DMS114 treated with DMSO at 0.1 percent for 48 hours (cell line): ENCODE results near the gene CNPY2.
"Not testable (repeated sequence)": the region's sequence is repeated elsewhere in the genome, so short reads cannot be mapped to it uniquely, and the experiment has no call there.

Source experiments
- DNase-seq: peaks from one replicate; lab custom pipeline; 2025; ENCODE audit not compliant: unreplicated experiment; lab: John Stamatoyannopoulos, UW

CNPY2 gene

DNA sequence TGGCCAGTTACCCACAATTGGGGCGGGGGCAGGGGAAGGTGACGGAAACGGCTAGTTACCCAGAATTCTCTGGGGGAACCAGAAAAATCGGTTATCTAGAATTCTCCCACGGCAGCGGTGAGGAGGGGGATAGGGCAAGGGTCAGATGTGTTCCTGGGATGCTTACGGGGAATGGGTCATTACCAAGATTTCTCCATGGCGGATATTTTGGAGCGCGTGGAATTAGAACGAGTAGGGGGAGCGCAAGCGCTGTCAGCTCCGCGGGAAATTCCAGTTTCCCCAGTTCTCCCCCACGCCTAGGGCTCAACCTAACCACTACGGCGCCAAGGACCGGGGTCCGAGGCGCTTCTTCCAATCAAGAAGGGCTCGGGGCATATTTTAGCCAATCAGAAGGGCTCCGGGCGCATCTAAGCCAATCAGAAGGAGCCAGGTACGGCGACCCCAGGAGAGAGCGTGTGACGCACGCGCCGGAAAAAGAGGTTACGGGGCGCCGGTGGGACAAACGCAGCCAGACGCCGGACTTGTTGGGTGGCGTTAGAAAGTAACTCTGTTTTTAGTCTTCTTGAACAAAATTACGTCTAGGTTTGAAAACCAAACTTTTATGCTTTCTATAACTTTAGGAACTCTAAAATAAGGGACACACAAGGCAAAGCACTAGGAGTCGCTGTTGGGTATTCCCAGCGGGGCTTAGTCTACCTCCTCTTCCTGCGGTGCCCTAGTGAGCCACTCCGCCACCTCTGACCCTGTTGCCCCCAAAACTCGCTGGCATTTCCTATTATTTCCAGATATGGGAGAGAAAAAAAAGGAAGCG is 18.1 kb upstream of the CNPY2 start, which contains the start of gene PAN2:
TSS of gene PAN2 (minus strand) at position 322 of the 811 bp plus-strand sequence. CDS start 906 bp downstream, outside the sequence.
- DNase-seq, result peak; percentile 92

DNA sequence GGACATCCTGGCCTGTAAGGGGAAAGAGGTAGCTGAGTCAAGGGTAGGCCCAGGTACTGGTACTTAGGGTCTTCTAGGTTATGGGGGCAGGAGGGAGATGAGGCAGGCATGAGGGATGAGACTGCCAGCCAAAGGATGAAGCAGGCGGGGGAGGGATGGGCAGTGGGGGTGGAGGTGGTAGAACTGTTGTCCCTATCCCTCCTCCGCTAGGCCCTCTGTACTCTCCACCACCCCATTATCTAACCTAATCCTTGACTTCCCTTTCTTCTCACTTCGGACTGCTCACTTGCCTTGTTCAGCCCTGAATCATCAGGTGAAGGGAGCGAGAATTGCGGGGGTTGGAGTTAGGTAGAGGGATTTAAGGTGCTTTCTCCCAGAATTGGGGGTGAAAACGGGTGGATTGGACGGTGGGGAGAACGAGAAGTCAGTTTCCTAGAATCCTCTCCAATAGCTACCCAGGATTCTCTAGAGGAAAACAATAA is 17.4 kb upstream of the CNPY2 start:
- no peak for DNase-seq

DNA sequence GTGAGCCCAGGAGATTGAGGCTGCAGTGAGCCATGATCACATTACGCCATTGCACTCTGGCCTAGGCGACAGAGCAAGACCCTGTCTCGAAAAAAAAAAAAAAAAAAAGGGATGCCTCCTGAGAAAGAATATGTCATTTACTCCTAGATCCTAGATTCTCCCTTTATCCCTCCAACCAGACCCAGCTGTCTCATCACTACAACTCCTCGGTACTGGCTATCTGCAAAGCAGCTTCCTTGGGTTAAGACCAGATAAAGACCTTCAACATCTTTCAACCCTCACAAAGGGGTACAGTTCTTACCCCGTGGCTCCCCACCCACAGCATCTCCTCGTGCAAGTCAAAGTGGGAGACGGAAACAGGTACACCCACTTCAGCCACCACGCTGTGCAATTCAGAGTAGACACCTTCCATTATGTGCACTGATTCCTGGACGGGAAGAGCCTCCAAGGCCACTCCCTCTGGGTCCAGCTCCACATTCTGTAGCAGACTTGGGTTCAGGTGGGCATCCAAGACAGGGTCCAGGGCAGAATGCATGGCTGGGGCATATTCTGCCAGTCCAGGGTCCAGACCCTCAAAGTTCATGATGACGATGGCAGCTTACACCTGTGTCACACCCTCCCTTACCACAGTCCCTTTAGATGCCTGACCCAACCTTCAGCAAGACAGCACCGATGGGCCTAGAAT is 16.9 kb upstream of the CNPY2 start:
- DNase-seq, result no peak

DNA sequence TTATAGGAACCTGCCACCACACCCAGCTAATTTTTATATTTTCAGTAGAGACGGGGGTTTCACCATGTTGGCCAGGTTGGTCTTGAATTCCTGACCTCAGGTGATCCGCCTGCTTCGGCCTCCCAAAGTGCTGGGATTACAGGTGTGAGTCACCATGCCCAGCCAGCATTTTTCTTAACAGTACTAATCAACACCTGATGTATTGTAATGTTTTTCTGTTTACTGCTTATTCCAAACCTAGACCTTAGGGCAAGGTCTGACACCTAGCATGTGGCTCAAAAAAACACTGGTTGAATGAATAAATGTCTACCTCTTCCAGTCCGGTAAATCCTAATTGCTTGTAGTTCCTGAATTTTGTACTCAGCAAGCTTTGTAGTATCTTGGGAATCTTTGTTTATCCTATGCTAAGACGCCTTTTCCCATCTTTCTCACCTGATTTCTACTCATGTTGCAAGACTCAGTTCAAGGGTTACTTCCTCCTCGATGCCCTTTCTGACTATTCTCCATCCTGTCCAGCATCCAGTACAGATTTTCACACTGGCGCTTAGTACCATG is 15.2 kb upstream of the CNPY2 start:
- no peak for DNase-seq

DNA sequence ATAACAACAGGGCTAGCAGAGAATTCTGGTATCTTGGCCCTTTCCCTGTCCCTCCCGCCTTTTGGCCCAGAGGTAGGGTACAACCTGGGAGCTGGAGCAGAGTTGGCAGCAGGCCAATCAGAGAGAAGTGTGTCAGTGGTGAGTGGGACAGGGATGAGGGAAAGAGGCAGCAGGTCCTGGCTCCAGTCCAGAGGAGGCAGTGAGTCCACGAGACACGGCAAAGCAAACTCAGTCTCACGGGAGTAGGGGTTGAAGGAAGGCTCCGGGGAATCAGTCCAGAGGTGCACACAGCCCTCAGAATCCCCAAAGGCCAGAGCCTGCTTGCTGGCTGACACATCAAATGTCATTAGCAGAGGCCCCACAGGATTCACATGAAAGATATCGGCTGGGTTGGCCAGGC is 10.7 kb upstream of the CNPY2 start:
- DNase-seq, result no peak

DNA sequence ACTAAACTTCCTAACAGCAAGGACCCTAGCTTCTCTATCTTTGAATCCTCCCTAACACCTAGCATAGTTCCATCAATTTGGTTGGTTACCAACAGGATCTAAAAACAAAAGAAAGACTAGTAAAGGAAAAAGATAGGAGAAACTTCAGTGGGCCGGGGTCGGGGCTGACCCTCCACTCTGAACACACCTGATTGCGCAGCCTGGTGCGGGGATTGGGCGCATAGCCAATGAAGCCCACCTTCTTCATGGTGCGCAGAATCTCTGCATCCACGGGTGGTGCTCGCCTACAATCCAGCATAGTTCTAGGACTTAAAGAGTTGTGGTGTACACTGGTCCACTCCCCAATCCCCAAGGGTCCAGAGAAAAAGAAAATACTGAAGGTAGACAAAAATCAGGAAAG is 10.3 kb upstream of the CNPY2 start:
- no peak for DNase-seq

DNA sequence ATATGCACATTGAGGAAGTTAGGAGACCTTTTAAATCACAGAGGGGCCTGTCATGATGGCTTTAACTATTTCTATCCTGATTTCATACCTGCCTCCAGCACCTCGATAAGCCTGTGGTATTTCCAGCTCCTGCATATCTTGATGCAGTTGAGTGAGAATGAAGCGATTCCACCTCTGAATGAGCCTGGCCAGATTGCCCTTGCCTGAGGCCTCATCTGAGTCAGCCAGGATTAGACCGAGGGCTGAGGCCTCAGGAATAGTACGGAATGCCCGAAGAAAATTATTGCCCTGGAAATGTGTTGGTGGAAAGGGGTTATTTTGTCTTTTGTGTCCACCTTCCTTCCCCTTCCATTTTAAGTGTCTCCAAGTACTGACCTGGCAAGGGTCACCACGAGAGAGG is 8.4 kb upstream of the CNPY2 start:
- DNase-seq, result no peak

DNA sequence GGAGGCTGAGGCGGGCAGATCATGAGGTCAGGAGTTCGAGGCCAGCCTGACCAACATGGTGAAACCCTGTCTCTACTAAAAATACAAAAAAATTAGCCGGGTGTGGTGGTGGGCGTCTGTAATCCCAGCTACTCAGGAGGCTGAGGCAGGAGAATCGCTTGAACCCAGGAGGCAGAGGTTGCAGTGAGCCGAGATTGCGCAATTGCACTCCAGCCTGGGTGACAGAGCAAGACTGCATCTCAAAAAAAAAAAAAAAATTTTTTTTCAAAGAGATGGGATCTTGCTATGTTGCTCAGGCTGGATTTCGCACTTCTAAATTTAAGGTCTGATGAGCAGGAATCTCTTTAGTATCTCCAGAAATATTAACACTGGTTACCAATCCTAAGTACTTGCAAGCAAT is 5.8 kb upstream of the CNPY2 start:
- DNase-seq, result not testable (repeated sequence)

DNA sequence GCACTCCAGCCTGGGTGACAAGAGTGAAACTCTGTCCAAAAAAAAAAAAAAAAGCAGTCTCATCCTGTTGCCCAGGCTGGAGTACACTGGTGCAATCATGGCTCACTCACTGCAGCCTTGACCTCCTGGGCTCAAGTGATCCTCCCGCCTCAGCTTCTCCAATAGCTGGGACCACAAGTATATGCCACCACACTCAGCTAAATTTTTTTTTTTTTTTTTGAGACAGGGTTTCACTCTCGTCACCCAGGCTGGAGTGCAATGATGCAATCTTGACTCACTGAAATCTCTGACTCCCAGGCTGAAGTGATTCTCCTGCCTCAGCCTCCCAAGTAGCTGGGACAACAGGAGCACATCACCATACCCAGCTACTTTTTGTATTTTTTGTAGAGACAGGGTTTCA is 5.2 kb upstream of the CNPY2 start:
- DNase-seq, result no peak

DNA sequence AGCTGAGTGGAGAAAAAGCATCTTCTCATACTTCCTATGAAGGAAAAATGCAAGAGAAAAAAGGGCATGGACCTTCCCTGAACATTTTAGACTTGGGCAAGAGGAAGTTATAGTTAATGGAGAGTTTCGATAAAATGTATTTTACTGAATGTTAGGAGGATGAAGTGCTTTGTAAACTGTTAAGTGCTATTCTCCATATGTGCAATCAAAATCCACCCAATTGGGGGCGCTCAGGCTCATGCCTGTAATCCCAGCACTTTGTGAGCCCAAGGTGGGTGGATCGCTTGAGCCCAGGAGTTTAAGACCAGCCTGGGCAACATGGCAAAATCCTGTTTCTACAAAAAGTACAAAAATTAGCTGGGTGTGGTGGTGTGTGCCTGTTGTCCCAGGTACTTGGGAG is 1.9 kb upstream of the CNPY2 start:
- DNase-seq, result no peak

DNA sequence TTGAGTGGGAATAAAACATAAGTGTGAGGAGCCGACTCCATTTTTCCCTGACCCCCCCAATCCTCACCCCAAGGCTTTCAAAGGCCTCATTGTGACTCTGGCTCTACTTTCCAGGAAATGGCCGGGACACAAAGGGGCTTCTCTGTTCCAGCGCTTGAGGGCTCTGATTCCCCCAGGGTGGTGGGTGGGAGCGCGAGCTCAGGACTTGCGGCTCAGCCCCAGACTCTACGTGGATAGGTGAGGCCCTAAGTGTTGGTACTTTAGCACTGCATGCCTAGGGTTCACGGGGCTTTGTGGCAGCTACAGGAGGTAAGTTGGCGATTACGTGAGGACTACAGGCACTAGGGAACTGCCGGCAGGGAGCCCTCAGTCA is 553 bp downstream of the CNPY2 start:
- no peak for DNase-seq

DNA sequence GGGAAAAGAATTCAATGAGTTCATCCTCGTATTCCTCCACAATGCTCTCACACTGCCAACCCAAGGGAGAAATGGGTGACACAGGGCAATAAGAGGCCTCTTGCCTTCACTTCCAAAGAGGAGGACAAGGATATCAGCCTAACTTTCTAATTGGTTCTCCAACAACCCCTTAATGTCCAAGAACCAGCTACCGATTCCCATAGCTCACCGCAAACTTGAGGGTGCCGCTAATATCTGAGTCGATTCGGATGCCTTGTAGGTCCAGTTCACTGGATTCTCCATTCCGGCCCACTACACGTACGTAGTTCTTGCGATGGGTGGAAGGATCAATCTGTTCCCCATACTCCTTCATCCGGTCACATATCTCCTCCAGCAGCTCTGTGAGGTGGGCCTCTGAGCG is 4.8 kb downstream of the CNPY2 start:
- no peak for DNase-seq

DNA sequence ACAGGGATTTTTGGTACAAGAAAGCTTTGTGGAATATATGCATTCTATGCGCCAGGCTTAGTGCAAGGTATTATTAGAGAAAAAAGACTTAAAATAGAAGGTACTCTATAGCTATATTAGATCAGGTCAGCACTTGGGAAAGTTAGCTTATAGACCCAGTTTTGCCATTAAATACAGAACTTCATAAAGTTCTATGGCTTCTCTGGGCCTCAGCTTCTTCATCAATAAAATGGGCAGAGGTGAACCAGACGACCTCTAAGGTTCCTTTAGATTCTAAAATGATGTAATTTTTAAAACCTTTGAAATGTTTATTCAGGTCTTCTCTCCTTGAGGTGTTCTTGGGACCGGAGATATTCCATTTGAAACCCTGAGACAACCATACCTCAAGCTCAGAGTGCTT is 7.1 kb downstream of the CNPY2 start:
- no peak for DNase-seq

DNA sequence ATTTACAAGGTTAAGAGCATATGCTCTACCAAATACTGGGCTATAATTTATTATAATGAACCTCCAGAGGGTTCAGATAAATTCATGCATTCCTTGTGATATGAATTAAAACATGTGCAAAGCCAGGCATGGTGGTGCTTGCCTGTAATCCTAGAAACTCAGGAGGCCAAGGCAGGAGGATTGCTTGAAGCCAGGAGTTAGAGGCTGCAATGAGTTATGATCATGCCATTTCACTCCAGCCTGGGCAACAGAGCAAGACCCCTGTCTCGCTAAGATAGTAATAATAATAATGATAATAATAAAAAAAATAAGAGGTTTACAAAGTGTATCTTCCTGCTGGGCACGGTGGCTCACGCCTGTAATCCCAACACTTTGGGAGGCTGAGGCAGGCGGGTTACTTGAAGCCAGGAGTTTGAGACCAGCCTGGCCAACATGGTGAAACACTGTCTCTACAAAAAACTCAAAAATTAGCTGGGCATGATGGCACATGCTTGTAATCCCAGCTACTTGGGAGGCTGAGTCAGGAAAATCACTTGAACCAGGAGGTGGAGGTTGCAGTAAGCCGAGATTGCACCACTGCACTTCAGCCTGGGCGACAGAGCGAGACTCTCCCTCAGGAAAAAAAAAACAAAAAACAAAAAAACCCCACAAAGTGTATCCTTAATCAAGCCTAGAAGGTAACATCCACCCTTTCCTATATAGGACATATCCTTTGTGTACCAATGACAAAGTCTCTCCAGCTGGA is 8.4 kb downstream of the CNPY2 start:
- DNase-seq, result no peak

DNA sequence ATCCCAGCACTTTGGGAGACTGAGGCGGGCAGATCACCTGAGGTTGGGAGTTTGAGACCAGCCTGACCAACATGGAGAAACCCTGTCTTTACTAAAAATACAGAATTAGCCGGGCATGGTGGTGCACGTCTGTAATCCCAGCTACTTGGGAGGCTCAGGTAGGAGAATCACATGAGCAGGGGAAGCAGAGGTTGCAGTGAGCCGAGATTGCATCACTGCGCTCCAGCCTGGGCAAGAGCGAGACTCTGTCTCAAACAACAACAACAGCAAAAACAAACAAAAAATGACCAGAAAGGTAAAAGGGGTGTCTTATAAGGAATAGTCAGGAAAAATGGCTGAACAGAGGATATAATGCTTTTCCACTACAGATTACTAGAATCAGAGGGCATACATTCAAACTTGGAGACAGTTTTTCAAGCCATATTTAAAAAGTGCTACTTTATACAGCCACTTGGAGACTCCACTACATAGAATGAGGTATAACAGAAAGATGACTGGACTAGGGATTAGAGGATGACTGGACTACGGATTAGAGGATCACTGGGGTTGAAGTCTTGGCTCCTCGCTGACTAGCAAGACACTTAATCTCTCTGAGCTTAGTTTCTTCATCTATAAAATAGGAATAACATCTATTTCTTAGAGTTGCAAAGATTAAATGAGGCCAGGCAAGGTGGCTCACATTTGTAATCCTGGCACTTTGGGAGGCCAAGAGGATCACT is 10.8 kb downstream of the CNPY2 start:
- DNase-seq, result no peak

DNA sequence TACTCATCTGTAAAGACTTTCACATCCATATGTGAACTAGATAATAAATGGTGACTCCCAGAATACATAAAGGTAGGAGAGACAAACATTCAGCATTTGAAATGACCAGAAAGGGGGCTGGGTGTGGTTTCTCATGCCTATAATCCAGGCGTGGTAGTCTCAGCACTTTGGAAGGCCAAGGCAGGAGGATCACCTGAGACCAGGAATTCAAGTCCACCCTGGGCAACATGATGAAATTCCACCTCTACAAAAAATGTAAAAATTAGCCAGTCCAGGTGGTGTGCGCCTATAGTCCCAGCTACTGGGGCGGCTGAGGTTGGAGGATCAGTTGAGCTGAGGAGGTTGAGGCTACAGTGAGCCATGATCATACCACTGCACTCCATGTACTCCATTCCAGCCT is 11.5 kb downstream of the CNPY2 start:
- no peak for DNase-seq

DNA sequence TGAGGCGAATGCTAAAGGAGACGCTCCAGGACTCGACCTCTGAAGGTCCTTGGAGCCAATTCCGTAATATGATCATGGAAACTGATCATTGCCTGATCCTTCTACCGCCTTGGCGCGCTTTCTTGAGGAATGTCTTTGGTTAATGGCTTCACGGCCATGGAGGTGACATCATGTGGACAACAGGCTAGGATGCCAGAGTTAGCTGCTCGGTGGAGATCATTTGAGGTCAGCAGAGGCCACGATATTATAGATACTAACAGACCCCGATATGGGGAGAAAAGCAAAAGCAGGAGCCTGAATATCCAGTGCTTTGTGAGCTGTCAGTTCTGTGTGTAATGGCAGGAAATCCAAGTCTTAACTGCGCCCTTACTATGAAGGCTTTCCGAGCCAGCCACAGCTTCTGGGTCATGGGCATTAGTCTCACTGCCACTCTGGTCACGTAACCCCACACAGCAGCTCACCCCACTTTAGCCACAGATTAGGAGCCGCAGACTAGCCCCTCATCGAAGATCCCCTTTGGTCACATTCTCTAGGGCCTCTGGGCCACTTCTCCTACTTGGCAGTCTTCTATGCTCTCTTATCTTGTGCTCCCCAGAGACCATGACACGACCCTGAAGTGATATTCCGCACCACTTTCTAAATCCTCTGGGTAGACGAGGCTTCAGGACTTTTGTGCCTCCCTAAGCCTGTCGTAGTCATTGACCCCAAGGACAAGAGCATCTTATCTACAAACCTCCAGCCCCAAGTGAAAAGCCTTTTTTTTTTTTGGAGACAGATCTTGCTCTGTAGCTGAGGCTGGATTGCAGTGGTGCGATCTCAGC is 14.9 kb downstream of the CNPY2 start:
- no peak for DNase-seq

DNA sequence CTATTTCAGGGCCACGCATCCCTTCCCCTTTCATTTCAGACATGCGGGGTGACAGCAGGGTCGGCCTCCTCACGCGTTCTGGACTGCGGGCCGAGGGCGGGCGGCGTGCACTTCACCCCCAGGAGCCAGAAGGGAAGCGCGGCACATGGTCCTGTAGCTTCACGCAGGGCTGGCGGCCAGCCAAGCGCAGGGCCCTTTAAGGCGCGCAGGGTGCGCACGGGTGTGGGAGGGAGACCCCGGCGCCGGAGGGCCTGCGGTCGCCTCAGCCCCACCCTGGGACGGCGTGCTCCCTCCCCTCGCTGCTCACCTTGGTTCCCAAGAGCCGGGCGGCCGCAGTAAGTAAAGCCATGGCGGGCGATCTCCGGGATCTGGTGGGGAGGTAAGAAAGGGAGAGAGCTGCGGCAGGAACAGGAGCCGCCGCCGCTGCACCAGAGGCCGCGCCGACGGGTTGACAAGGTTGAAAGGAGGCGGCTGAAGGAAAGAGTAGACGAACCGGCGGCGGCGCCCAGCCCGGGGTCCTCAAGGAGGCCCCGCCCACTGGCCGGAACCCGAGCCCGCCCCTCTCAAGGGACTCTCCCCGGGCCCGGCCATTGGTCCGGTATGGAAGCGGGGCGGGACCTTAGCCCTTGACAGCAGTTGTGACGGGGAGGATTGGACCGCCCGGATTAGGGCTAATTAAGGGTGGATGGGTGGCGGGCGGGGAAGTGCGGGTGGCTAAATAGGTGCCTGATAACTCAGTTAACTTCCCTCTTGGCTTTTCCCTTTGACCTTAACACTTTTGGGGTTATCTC is 15.7 kb downstream of the CNPY2 start, which contains the start of gene CS:
TSS of gene CS (minus strand) at position 478 of the 791 bp plus-strand sequence. CDS start at position 349, 129 bp downstream.
- DNase-seq, result peak; percentile 96

DNA sequence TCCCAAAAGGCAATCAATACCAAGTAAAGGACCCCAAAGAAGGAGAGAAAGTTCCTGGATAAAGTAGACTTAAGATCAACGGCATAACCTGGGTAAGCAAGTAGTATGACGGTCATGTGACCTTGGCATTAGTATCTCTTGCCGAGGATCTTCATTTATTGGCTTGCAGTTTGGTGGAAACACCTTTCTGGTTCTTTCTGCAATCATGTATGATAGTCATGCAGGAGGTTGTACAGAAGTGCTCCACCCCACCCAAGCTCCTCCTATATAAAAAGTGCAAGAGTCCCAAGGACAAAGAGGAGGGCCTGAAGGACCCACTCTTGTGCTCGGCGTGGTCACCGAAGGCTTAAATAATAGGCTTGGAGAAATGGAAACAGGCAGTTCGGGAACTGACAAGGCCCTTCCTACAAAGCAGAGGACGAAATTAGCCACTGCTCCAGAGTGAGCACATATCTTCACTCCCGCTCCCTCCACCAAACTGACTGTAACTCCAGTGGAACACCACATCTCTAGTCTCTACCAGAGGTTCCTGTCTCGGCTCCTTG is 16.4 kb downstream of the CNPY2 start:
- DNase-seq, result no peak
